Activated T-cell treated with anti-CD3 and anti-CD28 coated beads for 48 hours (primary cell): ENCODE results near the gene DIAPH3.
"Not testable (repeated sequence)": the region's sequence is repeated elsewhere in the genome, so short reads cannot be mapped to it uniquely, and the experiment has no call there.

ENCODE experiments used
- DNase-seq: peaks from one replicate; pipeline ENCODE4 v3.0.0-alpha.2; 2020; ENCODE audit warnings: low read depth

DIAPH3 gene

DNA sequence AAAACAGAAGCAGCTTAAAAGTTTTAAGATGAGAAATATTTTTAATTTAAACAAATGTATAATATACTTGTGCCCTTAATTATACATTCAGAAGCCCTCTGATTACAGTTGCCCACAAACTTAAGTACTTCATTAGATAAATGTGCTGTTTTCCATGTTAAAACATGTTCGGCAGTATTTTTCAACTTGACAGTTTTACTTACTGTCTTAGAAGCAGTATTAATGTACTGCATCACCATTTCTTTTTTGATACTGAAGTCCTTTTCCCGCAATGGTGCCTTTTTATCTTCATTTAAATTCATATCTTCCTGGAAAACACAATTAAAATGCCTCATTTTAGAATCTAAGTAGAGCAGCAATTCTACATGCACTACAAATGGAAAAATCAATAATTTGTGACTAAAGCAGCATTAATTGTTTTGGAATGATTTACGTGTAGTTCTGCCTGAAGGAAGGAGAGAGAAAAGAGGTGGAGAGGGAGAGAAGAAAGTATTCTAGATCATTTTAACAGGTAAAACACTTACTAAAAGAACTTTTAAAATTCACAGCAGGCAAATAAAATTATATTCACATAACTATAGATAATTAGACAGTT lies 70.2 kb downstream of the DIAPH3 start:
- no peak for DNase-seq

DNA sequence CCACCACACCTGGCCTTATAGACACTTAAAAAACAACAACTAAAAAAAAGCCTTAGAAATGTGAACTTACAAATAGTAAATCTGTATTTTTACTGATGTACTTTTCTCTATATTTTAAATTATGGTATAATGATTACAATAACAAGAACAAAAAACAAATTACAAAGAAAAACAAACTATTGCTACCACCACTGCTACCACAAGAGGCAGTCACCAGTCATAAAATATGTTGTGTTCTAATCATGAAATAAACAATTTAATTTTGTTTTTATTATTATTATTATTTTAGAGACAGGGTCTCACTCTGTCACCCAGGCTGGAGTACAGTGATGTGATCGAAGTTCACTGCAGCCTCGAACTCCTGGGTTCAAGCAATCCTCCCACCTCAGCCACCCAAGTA lies 72.2 kb downstream of the DIAPH3 start:
- no peak for DNase-seq

DNA sequence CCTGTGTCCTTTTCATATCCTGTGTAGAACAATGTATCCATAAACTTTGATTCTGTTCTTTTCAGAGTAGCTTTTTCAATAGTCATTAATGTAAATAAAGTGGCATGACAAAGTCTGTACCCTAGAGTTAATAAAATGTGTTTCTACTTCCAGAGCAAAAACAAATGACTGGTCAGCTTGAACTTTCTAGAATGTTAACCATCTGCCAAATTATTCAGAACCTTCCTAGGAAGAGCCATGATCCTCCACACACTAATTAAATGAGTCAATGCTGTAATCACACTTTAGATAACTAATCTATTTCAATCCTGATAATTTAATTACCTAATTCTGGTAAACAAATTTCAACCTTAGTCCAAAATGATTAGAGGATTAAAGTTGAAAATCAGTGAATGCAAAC lies 73.2 kb downstream of the DIAPH3 start:
- no peak for DNase-seq

DNA sequence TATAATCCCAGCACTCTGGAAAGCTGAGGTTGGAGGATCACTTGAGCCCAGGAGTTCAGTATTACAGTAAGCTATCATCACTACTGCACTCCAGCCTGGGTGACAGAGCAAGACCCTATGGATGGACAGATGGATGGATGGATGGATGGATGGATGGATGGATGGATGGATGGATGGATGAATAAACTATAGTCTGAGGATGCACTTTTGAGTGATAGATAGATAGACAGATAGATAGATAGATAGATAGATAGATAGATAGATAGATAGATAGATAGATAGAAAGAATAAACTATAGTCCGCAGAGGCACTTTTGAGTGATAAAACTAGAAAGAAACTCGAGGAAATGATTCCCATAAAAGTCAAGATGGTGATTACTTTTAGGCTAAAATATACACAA lies 79.9 kb downstream of the DIAPH3 start:
- not testable (repeated sequence) for DNase-seq

DNA sequence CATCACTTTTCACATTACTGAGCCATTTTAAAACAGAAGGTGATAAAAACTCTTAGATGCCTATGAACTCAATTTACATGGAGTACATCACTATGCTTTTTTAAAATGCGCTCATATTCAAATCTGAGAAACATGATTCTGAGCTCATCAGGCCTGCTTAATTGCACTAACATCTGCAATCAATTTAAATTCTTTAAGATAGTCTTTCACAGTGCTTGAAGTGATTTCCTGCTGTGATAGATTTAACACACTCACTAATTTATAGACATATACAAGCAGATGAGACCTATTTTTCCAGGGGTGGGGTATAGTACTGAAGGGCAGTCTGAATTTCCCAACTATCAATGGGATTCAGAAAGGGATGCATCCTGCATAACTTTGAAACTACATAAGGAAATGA lies 82.9 kb downstream of the DIAPH3 start:
- no peak for DNase-seq

DNA sequence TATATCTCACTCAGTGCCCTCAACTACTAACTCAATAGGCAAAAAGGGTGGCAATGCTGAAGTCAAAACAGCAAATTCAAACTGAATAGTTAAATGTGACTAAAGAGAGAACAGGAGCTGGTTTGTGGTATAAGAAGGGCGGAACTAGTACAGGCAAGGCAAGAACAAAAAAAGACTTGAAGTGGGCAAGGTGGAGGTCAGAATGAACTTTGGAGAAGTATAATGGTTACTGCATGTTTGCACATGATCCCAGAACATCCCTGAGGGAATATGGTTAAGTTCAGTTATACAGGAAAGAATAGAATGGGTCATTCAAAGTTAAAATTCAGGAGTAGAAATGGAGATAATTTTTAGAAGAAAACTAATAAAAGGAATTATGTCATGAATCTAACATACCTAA lies 85.5 kb downstream of the DIAPH3 start:
- DNase-seq: no peak

DNA sequence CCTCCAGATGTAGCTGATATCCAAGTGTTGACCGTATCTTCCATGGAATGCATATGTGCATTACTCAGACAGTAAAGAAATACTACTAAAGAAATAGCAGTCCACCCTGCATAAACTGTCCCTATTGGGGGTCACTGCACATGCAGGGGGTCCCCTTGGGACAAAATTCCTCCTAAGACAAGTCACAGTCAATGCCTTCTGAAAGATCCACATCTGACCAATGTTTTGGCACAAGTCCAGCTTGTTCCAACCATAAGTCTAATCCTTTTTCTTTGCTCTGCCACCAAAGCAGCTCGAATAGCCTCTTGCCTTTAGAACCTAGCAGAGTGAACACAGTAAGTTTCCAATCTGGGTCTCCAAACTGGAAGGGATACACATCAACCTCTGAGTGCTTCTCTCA lies 87.9 kb downstream of the DIAPH3 start:
- DNase-seq: no peak

DNA sequence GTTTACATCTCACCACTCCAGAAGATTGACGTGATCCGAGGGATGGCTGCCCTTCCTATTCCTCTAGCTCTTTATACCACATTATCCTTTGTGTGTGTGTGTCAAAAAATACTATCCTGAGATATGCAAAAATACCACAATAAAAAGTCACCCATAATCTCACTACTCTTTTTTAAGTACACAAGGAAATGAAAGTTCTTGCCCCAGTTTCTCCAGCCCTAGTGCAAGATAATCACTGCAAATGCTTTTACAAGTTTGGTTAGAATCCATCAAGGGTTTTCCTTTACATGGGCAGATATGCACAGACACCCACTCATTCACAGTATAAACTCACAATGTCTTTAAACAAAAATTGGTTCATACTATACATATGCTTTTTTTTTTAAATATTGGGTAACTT lies 89.3 kb downstream of the DIAPH3 start:
- no peak for DNase-seq

DNA sequence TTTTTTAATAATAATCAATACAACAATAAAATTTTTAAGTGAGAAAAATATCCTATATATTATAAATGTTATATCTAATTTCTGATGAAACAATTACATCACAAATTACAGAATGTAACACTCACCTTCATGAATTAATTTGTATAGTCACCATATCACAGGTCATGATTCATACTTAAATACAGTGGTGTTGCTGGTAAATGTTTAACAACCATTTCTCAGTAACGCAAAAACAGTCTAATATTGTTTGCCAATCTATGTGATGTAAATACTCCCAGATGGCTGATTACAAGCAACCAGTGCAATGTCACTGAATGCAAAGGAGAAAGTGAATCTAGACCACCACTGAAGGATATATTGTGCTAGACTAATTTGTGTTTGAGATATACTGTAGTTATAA lies 97.5 kb downstream of the DIAPH3 start:
- no peak for DNase-seq

DNA sequence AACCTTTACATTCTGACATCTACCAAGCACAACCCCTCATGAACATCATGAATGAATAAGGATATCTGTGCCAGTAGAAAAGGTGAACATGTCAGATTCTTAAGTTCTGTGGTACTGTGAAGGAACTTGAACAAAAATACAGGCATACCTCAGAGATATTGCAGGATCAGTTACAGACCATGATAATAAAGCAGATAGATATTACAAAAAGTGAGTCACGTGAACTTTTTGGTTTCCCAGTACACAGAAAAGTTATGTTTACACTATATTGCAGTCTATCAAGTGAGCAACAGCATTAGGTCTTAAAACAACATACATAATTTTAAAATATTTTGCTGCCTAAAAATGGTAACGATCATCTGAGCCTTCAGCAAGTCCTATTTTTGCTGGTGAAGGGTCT lies 101.2 kb downstream of the DIAPH3 start:
- DNase-seq: no peak

DNA sequence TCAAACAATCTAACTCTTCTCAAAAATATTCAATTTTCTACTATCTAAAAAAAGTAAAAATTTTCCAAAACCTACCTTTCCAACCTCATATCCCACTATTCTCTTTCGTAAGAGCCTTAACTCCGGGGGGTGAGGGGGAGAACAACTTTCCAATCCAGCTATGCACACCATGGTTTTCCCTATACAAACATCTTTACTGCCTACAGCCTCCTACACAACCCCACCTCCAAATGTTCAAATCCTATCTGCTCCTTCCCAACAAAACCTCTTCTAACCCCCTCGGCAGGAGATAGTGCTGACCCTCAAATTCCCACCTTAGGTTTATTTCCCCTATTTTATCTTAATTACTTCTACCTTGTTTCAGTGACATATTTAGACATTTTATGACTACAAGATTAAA lies 102.0 kb downstream of the DIAPH3 start:
- DNase-seq: no peak

DNA sequence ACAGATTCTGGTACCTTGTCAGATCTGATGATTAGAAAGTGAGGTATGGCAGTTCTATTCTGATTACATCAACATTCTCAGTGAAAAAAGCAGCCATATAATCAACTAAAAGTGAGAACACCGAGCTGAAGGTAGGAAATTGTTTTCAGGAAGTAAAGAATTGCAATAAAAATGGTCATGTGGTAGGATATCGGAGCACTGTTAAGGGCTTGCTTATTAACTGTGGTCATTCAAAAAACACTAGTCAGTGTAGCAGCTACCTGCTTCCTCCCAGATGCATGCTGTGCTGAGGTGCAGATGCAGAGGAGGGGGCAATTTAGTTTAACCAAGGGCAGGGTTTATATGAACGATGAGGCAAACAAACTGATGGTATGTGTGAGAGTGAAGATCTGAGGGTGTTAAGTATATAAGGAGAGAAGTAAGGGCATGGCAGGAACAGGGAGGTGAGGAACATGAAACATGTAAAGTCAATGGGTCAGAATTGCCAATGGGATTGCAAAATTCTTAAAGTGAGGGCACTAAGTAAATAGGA lies 111.9 kb downstream of the DIAPH3 start:
- DNase-seq: no peak

DNA sequence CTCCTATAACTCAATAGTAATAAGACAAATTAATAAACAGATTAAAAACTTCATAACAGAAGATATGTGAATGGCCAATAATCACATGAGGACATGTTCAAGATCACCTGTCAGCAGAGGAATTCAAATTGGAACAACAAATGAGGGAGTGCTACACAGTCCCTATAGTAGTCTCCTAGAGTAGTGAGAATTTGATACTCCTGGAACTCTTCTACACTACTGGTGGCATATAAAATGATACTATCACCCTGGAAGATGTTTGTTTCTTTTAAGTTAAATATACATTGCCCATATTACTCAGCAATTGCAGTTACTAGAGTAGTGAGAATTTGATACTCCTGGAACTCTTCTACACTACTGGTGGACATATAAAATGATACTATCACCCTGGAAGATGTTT lies 115.4 kb downstream of the DIAPH3 start:
- not testable (repeated sequence) for DNase-seq

DNA sequence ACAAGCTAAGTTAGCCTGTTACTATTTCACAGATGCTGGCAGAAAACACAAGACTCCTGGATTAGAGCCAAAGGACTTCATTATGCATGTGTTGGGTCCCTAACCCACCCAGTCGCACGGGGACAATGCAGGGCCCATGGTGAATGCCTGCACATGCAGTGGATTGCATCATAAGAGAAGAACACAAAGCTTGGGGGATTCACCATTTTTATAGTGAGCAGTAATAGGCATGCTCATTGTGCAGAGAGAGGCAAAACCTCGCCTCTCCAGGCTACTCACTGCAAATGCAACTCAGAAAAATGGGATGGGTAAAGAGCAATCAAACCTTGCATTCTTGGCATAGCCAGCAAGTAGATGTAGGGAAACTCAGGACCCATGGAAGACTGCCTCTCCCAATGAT lies 115.8 kb downstream of the DIAPH3 start:
- no peak for DNase-seq

DNA sequence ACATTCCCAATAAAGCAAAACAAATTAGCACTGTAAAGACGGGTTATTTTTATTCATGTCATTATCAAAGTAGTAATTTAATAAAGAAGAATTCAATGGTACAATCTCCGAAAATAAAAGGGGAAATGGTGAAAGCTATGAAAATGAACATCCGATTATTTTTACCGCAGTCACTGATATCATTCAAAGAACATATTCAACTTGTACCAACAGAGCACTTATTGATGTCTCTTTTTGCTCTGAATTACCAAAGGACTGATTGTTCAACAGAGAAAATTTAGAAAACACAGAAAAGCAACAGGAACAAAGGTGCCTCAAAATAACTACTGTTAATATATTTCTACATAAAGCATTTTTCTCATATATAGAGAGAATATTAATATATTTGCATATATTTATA lies 119.4 kb downstream of the DIAPH3 start:
- no peak for DNase-seq

DNA sequence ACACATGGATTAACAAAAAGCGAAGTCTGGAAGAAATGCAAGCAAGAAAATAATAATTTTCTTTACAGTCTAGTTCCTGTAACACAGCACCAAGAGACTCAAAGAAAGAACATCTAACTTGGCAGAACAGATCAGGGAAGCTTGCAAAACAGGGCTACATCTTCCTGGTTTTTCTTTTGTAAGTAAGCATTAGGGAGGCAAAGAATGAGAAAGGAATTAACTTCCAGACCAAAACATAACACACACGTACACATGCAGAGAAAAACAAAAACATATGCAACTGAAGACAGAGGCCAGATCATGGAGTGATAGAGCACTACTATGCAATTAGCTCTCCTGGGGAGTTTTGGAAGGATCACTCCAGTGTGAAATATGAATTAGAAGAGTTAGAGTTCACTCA lies 120.5 kb downstream of the DIAPH3 start:
- DNase-seq: no peak

DNA sequence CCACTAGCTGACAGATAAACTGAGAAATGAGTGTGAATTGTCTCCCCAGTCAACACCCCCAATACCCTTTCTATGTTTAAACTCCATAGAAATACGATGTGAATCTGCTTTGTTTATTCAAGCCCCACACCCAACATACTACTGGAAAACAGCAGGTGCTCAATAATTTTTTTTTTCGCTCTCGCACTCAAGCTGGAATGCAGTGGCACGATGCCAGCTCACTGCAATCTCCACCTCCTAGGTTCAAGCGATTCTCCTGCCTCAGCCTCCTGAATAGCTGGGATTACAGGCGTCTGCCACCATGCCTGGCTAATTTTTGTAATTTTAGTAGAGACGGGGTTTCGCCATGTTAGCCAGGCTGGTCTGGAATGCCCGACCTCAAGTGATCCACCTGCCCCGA lies 123.1 kb downstream of the DIAPH3 start:
- DNase-seq: not testable (repeated sequence)

DNA sequence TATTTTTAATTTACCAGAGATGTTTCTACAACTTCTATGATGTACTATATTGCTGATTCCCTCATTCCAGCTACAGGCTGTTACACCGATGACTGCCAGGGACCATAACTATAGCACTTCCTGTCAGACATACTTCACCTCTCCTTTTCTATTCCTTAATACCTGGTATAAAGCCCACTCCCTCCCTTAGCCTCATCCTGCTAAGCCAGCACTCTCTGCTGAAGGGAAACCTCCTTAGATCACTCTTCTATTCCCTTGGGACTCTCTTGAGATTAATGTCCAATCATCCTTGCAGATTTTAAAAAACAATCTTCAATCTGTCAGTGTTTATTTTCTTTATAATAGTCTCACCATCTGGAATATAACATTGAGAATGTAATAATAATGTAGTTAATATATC lies 127.9 kb downstream of the DIAPH3 start:
- no peak for DNase-seq

DNA sequence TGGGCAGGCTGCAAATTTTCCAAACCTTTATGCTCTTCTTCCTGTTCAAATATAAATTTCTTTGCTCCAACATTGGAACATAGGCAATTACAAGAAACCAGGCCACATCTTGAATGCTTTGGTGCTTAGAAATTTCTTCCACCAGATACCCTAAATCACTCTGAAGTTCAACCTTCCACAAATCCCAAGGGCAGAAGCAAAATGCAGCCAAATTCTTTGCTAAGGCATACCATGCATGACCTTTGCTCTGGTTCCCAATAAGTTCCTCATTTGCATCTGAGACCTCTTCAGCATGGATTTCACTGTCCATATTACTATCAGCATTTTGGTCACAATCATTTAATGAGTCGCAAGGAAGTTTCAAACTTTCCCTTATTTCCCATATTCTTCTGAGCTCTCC lies 130.9 kb downstream of the DIAPH3 start:
- DNase-seq: no peak

DNA sequence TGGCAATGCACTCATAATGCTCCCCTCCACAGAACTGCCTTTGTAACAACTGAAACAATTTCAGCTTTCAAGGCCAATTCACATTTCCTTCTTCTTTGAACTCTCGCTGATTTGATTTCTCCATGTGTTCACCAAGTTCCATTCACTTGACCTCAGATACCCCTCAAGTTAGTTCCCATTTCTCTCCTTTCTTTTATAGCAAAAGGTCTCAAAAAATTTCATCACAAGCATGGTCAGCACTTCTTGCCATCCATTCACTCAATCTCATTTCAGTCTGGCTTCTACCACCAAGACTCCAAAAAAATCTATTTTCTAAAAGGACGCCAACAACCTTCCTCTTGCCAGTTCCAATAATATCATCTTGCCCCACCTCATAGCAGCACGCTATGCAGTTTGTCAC lies 135.7 kb downstream of the DIAPH3 start:
- no peak for DNase-seq

DNA sequence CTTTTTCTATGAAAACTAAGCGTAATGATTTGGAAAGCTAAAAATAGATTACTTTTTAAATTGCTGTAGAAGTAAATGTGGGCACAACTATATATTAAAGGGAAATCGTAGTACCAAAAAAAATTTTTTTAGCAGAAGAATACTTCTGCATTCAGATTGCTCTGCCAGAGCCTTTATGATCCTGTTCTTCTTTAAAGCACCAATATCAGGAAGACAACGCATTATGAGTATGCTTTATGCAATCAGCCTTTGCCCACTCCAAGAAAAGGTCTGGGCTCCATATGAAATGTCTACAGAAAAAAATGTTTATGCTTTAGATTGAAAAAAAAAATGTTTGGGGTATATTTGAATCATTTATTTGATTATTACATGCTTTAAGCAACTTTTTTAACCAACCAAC lies 137.4 kb downstream of the DIAPH3 start:
- no peak for DNase-seq

DNA sequence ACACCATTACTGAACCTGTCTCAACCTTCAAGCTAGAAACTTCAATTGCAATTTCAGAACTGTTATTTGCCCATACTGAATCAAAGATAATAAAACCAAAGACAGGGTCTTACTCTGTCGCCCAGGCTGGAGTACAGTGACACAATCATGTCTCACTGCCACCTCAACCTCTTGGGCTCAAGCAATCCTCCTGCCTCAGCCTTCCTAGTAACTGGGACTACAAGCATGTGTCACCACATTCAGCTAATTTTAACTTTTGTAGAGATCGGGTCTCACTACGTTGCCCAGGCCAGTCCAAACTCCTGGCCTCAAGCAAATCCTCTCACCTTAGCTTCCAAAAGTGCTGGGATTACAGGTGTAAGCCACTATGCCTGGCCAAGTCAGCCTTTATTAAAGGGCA lies 143.4 kb downstream of the DIAPH3 start:
- DNase-seq: no peak

DNA sequence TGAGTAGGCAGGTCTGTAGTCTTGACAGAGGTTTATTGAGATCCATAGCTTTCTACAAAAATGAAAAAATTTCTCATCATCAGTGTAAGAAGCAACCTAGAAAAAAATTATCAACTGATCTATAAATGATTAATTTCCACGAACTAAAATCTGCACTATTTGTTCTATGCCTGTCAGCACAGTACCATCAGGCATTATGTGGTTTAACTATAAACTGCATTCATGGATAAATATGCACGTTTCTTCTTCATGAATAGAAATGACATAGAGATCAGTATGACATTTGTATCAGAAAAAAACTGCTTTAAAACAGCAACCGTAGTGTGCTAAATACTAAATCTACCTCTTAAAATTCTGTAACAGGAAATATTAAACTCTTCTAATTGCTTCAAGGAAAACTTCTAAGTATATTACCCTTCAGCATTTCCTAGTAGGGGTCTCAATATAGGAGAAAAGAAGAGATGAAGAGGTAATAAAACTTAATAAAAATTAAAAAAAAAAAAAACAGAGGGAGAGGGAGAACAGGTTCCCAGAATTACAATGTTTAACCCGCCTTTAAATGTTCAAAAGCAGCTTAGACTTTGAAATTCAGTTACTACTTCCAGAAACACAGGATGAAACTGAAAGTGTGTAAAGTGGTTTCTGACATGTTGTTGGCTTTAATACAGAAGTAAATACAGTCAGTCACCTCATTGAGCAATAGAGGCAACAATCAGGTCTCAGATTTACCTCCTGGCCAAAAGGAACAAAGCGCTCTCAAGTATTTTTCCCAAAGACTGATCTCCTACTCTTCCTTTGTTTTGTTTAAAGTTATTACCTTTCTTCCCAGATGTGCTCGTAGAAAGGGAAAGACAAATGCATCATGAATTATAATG lies 144.4 kb downstream of the DIAPH3 start:
- no peak for DNase-seq

DNA sequence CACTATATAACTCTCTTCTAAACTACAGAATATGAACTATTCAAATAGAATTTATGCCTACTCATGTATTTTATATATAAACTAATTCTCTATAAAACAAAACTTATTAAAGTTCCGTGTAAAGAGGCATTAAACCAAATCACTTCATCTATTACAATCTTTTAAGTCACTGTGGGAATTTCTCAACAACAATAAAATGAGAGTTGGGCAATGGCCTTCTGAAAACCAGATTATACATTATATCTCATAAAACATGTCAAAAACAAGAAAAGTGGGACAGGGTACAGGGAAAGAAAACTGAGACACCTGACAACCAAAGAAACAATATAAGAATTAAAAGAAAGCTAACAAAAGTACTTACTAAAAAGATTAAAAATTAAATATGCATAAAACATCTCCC lies 145.2 kb downstream of the DIAPH3 start:
- no peak for DNase-seq
